Vagina (tissue), 2 donors: ENCODE results near the gene ASTL. TPM values are rescaled to one million over a fixed set of nuclear protein-coding genes. Genes with fewer than 3 reads are reported as not detected.

Source experiments
- DNase-seq, 2 donors: peaks; one replicate each; pipeline ENCODE4 v3.0.0-alpha.2; 2017; ENCODE audit errors: extremely low spot score in 2 of 2
- H3K27ac ChIP-seq: fragments of 200-600 bp; sonication (generic); one replicate; pipeline ENCODE4 v1.5.1; 2019
- H3K27me3 ChIP-seq: fragments of 200-600 bp; sonication (generic); one replicate; pipeline ENCODE4 v1.5.1; 2019
- H3K36me3 ChIP-seq, 2 donors: fragments of 200-600 bp; sonication (generic); one replicate each; pipeline ENCODE4 v1.5.1; 2017 to 2019
- H3K4me1 ChIP-seq: fragments of 200-600 bp; sonication (generic); one replicate; pipeline ENCODE4 v1.5.1; 2019
- H3K4me3 ChIP-seq, 2 donors: fragments of 200-600 bp; sonication (generic); 1 replicate in 1 of 2; 2 replicates in 1 of 2; pipeline ENCODE4 v1.5.1; 2016 to 2019
- H3K9me3 ChIP-seq: fragments of 200-600 bp; sonication (generic); one replicate; pipeline ENCODE4 v1.5.1; 2019
- CTCF ChIP-seq, 3 experiments: fragments of 450-650 bp in 2 of 3; fragments of 200-600 bp in 1 of 3; sonication (generic) in 1 of 3; IDR thresholded peaks; one replicate each; pipeline ENCODE4 v1.5.1; 2017 to 2019; ENCODE audit warnings: antibody characterized with exemption in 3 of 3, mild to moderate bottlenecking in 2 of 3, moderate library complexity in 2 of 3
- POLR2A ChIP-seq, 2 donors: fragments of 450-650 bp; IDR thresholded peaks; one replicate each; pipeline ENCODE4 v1.6.1; 2017; ENCODE audit warnings: antibody characterized with exemption in 2 of 2, mild to moderate bottlenecking in 2 of 2, moderate library complexity in 2 of 2
- POLR2AphosphoS5 ChIP-seq, 2 donors: sonication (generic); formaldehyde crosslinking; IDR thresholded peaks; one replicate each; pipeline ENCODE4 v1.9.0; 2017; ENCODE audit warnings: antibody characterized with exemption in 2 of 2, mild to moderate bottlenecking in 2 of 2, low read depth in 1 of 2; ENCODE audit not compliant: insufficient read depth in 1 of 2
- intact Hi-C: fragments of 100-400 bp; cut with DNase I; formaldehyde crosslinking; loops from one replicate; pipeline ENCODE4 v1.15.1; 2023
- total RNA-seq: library from RNA; depleted of rRNA; stranded (reverse); fragments of >200 nt; gene quantifications from one replicate; pipeline ENCODE4 v1.2.3, GENCODE V29; 2016

Gene ASTL
- total RNA-seq, 1 donor from 2014 or later: not detected

- DNase-seq: no peak
- H3K27me3 ChIP-seq: no peaks in the 10 kb centered on the region
- peaks cover 22% of the 10 kb centered on the region for H3K4me1 ChIP-seq
- TF ChIP-seq POLR2AphosphoS5 (IDR thresholded peaks at IDR 0.05; ENCODE audit: insufficient read depth in 1 of 2, low read depth in 1 of 2) (no peak), CTCF (IDR thresholded peaks at IDR 0.05) (no peak), POLR2A (IDR thresholded peaks at IDR 0.05) (no peak)
- no peaks in the 10 kb centered on the region for H3K9me3 ChIP-seq
- H3K4me3 ChIP-seq: no peak overlapping the region
- H3K36me3 ChIP-seq: no peaks in the 10 kb centered on the region
- H3K27ac ChIP-seq: no peak overlapping the region
- intact Hi-C loops: no loop called here
These were observed 2.8 kb upstream of the ASTL start for GRCh38 chr2:96140941-96141623.

- no peak for DNase-seq
- intact Hi-C loops: no loop called here
- Histone ChIP-seq H3K27ac (no peak overlapping the region), H3K9me3 (no peaks in the 10 kb centered on the region), H3K4me1 (peaks cover 10% of the 10 kb centered on the region), H3K4me3 (no peak overlapping the region), H3K27me3 (no peaks in the 10 kb centered on the region), H3K36me3 (no peaks in the 10 kb centered on the region)
- TF ChIP-seq POLR2A (IDR thresholded peaks at IDR 0.05): no peak
- no peak for TF ChIP-seq POLR2AphosphoS5 (IDR thresholded peaks at IDR 0.05; ENCODE audit: insufficient read depth in 1 of 2, low read depth in 1 of 2)
- TF ChIP-seq CTCF (IDR thresholded peaks at IDR 0.05): no peak
These were observed 968 bp upstream of the ASTL start for GRCh38 chr2:96139181-96139758.

GRCh38 chr2:96137321-96138178 lies 752 bp downstream of the ASTL start:
- intact Hi-C loops: no loop called here
- TF ChIP-seq POLR2AphosphoS5 (IDR thresholded peaks at IDR 0.05; ENCODE audit: insufficient read depth in 1 of 2, low read depth in 1 of 2) (no peak), CTCF (IDR thresholded peaks at IDR 0.05) (no peak), POLR2A (IDR thresholded peaks at IDR 0.05) (no peak)
- Histone ChIP-seq H3K27ac (no peak overlapping the region), H3K36me3 (no peaks in the 10 kb centered on the region), H3K9me3 (no peaks in the 10 kb centered on the region), H3K27me3 (no peaks in the 10 kb centered on the region), H3K4me1 (peaks cover 5% of the 10 kb centered on the region), H3K4me3 (no peak overlapping the region)
- DNase-seq: no peak

- Histone ChIP-seq H3K4me3 (no peak overlapping the region), H3K4me1 (peaks cover 5% of the 10 kb centered on the region), H3K27ac (no peak overlapping the region), H3K27me3 (no peaks in the 10 kb centered on the region), H3K9me3 (no peaks in the 10 kb centered on the region), H3K36me3 (no peaks in the 10 kb centered on the region)
- TF ChIP-seq POLR2AphosphoS5 (IDR thresholded peaks at IDR 0.05; ENCODE audit: insufficient read depth in 1 of 2, low read depth in 1 of 2): no peak
- TF ChIP-seq POLR2A (IDR thresholded peaks at IDR 0.05): no peak
- no peak for TF ChIP-seq CTCF (IDR thresholded peaks at IDR 0.05)
- DNase-seq: no peak
- intact Hi-C loops: no loop called here
These were observed 2.1 kb downstream of the ASTL start for GRCh38 chr2:96136129-96136720.
